Epithelial cell of prostate (primary cell): Measurements from ENCODE around the gene TUSC2.
"Not testable (repeated sequence)": the region's sequence is repeated elsewhere in the genome, so short reads cannot be mapped to it uniquely, and the experiment has no call there.

Experiments
- DNase-seq: peaks from one replicate; pipeline ENCODE4 v3.0.0-alpha.2; 2011; ENCODE audit warnings: low read depth, low spot score
- H3K27ac ChIP-seq: fragments of 450-650 bp; 2 replicates; pipeline ENCODE4 v1.5.1; 2017; ENCODE audit warnings: mild to moderate bottlenecking

Gene TUSC2

GRCh38 chr3:50297896-50298725 is 29.9 kb downstream of the TUSC2 start:
- H3K27ac ChIP-seq = peak overlapping the region; percentile 91
- no peak for DNase-seq

GRCh38 chr3:50297384-50297775 is 30.6 kb downstream of the TUSC2 start:
- no peak overlapping the region for H3K27ac ChIP-seq

GRCh38 chr3:50296721-50297383 is 31.2 kb downstream of the TUSC2 start:
- no peak overlapping the region for H3K27ac ChIP-seq
- DNase-seq = no peak

More at GRCh38 chr3:50297384-50297775, 30.6 kb downstream of the TUSC2 start:
- DNase-seq = no peak

DNA sequence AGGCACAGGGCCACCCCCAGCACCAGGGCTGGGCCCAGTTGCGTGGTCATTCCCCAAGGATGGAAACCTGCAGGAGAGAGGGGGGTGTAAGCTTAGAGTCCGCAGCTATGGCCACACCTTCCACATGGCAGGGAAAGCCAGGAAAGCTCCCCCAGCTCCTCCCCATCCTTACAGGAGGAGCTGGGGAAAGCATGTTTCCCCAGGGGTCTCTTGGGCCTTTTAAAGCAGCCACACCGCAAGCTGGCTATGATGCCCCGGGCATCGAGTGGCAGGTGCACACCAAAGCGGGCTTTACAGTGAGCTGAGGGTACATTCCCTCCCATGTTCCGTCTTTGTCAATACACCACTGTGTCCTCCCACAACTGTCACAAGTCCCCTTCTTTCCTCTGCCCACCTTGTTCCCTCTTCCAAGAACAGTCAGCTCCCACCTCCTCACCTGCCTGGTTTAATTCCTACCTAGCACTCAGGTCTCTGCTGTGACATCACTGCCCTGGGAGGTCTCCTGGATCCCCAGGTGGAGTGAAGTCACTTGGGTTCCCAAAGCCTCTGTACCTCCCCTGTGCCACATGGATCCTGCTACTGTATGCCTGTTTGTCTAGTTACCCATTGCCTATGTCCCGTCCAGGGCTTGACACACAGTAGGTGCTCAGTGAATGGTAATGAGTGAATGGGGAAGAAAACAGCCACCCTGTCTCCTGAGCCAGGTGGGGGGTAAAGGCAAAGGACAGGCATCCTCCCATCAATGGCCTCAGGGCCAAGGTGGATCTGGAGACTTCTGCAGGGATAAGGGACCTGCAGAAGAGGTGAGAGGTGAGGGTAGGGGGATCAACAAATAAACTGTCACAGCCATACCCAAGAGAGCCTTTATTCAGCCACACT is 32.2 kb downstream of the TUSC2 start:
- no peak for DNase-seq
- H3K27ac ChIP-seq = no peak overlapping the region

DNA sequence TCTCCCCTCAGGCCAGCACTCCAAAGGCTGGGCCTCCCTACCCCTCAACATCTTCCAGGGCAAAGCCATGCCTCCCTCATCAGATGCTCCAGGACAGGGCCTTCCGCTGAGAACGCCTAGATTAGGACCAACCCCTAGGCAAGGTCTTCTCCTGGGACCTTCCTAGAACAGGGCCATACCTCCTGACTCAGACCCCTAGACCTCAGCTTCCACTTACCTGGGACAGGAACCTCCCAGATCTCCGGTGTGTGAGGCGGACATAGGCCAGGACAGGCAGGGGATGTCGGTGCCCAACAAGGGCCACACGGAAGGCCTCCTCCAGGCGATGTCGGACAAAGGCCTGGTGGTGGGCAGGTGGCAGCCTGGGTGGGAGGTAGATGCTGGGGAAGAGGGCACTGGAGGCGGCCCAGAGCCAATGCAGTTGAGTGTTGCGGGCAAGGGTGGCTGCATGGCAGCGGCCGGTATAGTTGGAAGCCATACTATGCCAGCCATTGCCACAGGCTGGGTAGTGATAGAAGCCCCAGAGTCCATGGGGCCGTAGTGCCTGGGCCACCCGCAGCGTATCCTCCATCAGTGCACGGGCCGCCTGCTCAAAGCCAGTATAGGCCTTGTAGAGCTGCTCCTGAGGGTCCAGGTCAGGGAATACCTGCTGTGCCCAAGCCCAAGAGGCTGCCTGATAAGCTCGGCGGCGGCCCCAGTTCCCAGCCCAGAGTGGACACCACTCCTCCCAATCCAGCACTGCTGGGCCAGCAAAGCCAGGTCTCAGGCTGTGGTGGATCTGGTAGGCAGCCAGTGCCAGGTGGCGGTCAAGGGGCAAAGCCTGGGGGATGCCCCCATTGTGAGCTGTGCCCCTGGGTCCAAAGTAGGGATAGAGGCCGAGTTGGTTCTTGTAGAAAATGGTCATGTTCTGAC is 33.3 kb downstream of the TUSC2 start:
- DNase-seq = no peak
- H3K27ac ChIP-seq = no peak overlapping the region

GRCh38 chr3:50294089-50294488 is 33.9 kb downstream of the TUSC2 start:
- DNase-seq = no peak
- no peak overlapping the region for H3K27ac ChIP-seq

DNA sequence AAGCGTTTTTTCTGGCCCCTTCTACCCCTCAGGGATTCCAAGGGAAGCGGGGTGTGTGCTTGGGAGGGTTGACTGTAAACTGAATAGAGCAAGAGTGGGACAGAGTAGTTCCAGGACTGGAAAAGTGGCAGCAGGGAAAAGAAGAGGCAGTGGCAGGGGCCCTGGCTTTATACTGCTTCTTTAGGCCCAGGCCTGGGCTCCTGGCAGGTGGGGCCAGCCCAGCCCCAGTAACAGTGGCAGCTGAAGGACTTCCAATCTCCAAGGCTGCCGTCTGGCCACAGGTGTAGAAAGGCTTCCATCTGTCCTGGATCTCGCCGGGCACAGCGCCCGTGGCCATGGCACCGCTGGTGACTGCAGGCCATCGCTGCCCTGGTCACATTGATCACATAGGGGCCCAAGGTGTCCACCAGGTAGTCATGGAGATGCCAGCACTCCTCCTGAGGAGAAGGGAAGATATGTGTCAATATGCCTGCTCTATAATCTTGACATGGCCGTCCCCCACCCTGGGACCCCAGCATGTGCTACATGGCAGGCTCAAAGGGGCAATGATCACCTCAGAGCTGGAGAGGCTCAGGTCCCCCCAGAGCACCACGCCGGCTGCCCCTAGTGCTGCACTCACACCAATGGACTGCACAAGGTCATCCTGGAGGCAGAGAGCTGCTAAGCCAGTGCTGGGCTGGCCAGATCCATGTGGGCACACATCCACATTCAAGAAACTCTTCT is 34.8 kb downstream of the TUSC2 start:
- H3K27ac ChIP-seq = peak overlapping the region; percentile 63
- no peak for DNase-seq

GRCh38 chr3:50292159-50293078 is 35.6 kb downstream of the TUSC2 start, which contains the start of gene IFRD2:
TSS of gene IFRD2 (minus strand) at chr3:50292429. CDS start at chr3:50292274, 155 bp downstream.
- peak; percentile 84 for DNase-seq
- peak within 1 kb of the TSS; percentile 63 for H3K27ac ChIP-seq

- DNase-seq = no peak
- no peak overlapping the region for H3K27ac ChIP-seq
These were observed 37.8 kb downstream of the TUSC2 start for GRCh38 chr3:50290161-50290641.

DNA sequence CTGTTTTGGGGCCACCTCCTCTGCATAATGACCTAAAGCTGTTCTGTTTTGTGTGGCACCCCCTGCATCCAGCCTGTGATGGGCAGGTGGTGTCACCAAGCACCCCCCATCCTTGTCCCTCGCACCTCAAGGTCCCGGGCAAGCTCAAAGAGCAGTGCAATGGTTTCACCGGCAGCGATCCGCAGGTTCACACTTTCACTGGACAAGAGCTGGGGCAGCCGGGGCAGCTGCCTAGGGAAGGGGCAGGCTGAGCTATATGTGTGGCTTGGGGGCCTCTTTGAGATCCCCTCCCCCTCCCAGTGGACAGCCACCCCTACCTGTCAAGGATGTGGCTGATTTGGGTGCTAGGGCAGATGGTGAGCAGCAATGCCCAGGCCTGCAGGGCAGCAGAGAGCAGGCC is 38.9 kb downstream of the TUSC2 start:
- no peak for DNase-seq
- no peak overlapping the region for H3K27ac ChIP-seq

DNA sequence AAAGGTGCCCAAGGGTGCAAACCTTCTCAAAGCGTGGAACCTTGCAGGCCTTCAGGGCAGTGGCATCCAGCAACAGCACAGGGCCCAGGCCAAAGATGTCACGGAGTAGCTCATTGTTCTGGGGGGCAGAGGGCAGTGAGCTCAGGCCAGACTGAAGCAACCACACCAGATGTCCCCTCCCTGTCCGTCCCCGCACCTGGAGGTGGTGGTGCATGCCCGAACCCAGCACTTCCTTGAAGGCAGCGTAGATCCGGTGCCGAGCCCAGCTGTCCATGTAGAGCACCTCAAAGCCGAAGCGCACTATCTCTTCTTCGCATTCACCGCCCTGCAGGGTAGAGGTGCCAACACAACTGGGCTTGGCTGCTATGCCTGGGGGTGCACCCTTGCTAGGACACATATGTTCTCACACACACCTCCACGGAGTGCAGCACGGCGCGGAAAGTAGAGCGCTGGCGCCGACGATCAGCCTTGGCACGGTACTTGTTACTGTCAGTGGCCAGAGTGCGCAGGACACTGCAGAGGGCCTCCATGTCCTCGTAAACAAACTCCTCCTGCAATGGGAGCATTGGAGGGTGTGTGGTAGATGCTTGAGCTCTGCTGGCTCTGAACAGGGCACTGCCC is 39.5 kb downstream of the TUSC2 start:
- no peak for DNase-seq
- H3K27ac ChIP-seq = no peak overlapping the region

DNA sequence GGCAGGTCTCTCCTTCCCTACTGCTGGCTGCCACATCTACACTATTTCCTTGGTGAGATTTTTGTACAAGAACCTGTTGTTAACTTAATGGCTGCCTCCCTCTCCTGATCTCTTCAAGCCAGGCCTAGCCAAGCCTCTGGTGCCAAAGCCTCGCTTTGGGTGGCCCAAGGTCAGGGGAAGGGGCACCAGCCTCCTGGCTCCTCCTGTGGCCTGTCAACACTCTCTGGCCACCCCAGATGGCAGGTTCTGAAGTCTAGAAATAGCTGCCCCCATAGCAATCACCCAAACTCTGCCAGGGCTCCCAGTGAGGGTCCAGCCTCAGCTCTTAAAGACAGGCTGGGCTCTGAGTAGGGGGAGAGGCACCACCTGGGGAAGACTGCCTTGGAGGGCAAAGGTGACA is 40.8 kb downstream of the TUSC2 start:
- DNase-seq = no peak
- H3K27ac ChIP-seq = no peak overlapping the region

GRCh38 chr3:50286322-50287227 is 41.4 kb downstream of the TUSC2 start:
- no peak for DNase-seq
- no peak overlapping the region for H3K27ac ChIP-seq

- not testable (repeated sequence) for H3K27ac ChIP-seq, DNase-seq
These were observed 43.9 kb downstream of the TUSC2 start for GRCh38 chr3:50284121-50284520.

DNA sequence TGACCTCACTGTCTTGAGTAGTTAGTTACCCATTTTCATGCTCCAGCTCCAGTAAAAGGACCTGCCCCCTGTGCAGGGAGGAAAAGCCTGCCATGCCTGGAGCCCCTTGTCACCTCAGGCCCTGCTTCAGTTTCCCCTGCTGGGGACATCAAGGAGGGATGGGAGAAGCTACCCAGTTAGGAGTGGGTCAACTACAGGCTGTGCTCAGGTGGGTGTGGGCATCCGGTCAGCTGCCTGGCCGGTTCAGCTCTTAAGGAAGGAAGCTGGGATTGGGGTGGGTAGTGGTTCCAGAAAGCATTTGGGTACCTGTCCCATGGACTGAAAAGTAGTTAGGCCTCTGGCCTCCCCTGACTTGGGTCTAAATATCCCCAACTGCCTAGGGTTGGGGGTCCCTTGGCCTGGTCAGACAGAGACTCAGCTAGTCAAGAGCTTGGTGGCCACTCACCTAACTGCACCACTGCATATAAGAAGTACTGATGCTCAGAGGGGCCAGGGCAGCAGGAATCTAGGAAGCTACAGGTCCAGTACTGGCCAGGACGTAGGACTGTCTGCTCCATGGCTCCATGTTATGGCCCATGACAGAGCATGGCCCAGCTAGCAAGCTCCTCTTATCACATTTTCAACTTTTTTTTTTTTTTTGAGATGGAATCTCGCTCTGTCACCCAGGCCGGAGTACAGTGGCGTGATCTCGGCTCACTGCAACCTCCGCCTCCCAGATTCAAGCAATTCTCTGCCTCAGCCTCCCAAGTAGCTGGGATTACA is 48.6 kb downstream of the TUSC2 start:
- DNase-seq = no peak
- no peak overlapping the region for H3K27ac ChIP-seq

DNA sequence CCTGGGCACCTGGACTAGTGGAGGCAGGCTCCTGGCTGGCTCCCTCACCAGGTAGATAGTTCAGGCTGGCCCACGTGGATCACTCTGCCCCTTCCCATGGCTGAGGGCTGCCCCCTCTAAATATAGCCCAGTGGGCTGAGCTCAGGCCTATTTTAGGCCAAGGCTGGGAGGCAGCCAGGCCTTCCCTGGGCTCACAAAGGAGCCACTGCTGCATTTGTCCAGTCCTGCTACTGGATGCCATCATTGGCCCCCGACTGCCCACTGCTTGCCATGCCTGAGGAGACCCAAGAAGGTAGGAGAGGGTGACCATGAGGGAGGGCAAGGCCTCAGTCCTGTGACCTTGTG is 49.2 kb downstream of the TUSC2 start, which contains the start of gene LSMEM2:
LSMEM2 (plus strand) TSS at position 208 of the 345 bp plus-strand sequence; CDS start at position 235, 27 bp downstream.
- no peak for DNase-seq
- no peak within 1 kb of the TSS for H3K27ac ChIP-seq
